ENCODE results near the gene NACA2. TPM values are rescaled to one million over a fixed set of nuclear protein-coding genes. Genes with fewer than 3 reads are reported as not detected.

Gene NACA2
- total RNA-seq, 1 experiment from 2014 or later, result not detected

DNA sequence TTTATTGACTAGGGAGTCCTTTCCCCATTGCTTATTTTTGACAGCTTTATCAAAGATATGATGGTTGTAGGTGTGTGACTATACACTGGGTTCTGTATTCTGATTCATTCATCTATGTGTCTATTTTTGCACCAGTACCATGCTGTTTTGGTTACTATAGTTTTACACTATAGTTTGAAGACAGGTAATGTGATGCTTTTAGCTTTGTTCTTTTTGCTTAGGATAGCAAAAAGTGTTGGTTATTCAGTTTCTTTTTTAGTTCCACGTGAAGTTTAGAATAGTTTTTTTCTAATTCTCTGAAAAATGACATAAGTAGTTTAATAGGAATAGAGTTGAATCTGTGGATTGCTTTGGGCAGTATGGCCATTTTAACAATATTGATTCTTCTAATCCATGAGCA lies 50.1 kb downstream of the NACA2 start:
- no peak for DNase-seq (ENCODE audit: low read depth, low spot score)
- H3K4me2 ChIP-seq (ENCODE audit: low read length), result no peak overlapping the region
- no peak overlapping the region for H2AFZ ChIP-seq (ENCODE audit: low read depth, low read length, poor library complexity, severe bottlenecking)
- BruUV-seq (replicated peaks), result no TSS peak
- H3K27ac ChIP-seq (ENCODE audit: low read depth, low read length), result no peak overlapping the region
- peaks cover 0 to 5% of the 10 kb centered on the region in 2 experiments; a peak in 1 of 4 replicates for H3K4me1 ChIP-seq (ENCODE audit: control insufficient read depth in 1 of 2, insufficient read depth in 2 of 2, low read length in 2 of 2)
- ChIA-PET RAD21 (ENCODE audit: low non-redundant PET in 1 of 2, low total read pairs in 2 of 2, uncharacterized antibody in 2 of 2, unreplicated experiment in 2 of 2) (no interaction called here), CTCF (interaction anchor here (1.4 kb wide), 1 partner anchor 16 kb away, joined by 3 read pairs; no protein-coding TSS in a partner anchor), POLR2A (no interaction called here)
- H3K9me2 ChIP-seq (ENCODE audit: insufficient read depth), result no peaks in the 10 kb centered on the region; the same call in 1 of the 2 replicates
- TF ChIP-seq, protein P1, sequence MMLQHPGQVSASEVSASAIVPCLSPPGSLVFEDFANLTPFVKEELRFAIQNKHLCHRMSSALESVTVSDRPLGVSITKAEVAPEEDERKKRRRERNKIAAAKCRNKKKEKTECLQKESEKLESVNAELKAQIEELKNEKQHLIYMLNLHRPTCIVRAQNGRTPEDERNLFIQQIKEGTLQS (IDR thresholded peaks at IDR 0.05), result no peak
- TF ChIP-seq, protein P2, sequence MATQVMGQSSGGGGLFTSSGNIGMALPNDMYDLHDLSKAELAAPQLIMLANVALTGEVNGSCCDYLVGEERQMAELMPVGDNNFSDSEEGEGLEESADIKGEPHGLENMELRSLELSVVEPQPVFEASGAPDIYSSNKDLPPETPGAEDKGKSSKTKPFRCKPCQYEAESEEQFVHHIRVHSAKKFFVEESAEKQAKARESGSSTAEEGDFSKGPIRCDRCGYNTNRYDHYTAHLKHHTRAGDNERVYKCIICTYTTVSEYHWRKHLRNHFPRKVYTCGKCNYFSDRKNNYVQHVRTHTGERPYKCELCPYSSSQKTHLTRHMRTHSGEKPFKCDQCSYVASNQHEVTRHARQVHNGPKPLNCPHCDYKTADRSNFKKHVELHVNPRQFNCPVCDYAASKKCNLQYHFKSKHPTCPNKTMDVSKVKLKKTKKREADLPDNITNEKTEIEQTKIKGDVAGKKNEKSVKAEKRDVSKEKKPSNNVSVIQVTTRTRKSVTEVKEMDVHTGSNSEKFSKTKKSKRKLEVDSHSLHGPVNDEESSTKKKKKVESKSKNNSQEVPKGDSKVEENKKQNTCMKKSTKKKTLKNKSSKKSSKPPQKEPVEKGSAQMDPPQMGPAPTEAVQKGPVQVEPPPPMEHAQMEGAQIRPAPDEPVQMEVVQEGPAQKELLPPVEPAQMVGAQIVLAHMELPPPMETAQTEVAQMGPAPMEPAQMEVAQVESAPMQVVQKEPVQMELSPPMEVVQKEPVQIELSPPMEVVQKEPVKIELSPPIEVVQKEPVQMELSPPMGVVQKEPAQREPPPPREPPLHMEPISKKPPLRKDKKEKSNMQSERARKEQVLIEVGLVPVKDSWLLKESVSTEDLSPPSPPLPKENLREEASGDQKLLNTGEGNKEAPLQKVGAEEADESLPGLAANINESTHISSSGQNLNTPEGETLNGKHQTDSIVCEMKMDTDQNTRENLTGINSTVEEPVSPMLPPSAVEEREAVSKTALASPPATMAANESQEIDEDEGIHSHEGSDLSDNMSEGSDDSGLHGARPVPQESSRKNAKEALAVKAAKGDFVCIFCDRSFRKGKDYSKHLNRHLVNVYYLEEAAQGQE (IDR thresholded peaks at IDR 0.05; ENCODE audit: low read depth), result no peak
- TF ChIP-seq FOSL1 (IDR thresholded peaks at IDR 0.05; ENCODE audit: low read depth) (no peak), EZH2 (IDR thresholded peaks at IDR 0.05) (no peak), EGR1 (IDR thresholded peaks at IDR 0.05; ENCODE audit: low read depth) (no peak), POLR2AphosphoS5 (IDR thresholded peaks at IDR 0.05; ENCODE audit: low read depth, low read length) (no peak), SP1 (IDR thresholded peaks at IDR 0.05; ENCODE audit: low read depth) (no peak), POLR2A (IDR thresholded peaks at IDR 0.05; ENCODE audit: borderline replicate concordance, extremely low read depth, insufficient read depth, insufficient read length) (no peak), RAD21 (IDR thresholded peaks at IDR 0.05; ENCODE audit: low read depth) (no peak)
- TF ChIP-seq, protein P3, sequence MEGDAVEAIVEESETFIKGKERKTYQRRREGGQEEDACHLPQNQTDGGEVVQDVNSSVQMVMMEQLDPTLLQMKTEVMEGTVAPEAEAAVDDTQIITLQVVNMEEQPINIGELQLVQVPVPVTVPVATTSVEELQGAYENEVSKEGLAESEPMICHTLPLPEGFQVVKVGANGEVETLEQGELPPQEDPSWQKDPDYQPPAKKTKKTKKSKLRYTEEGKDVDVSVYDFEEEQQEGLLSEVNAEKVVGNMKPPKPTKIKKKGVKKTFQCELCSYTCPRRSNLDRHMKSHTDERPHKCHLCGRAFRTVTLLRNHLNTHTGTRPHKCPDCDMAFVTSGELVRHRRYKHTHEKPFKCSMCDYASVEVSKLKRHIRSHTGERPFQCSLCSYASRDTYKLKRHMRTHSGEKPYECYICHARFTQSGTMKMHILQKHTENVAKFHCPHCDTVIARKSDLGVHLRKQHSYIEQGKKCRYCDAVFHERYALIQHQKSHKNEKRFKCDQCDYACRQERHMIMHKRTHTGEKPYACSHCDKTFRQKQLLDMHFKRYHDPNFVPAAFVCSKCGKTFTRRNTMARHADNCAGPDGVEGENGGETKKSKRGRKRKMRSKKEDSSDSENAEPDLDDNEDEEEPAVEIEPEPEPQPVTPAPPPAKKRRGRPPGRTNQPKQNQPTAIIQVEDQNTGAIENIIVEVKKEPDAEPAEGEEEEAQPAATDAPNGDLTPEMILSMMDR (IDR thresholded peaks at IDR 0.05 in 2 of 3, conservative IDR thresholded peaks at IDR 0.05 in 1 of 3; ENCODE audit: borderline replicate concordance in 1 of 3, insufficient read depth in 1 of 3, low read depth in 2 of 3, low read length in 2 of 3), result no peak
- H3K9me3 ChIP-seq (ENCODE audit: control insufficient read depth in 1 of 2, insufficient read depth in 1 of 2, low read depth in 1 of 2, low read length in 2 of 2), result peaks cover 0 to 4% of the 10 kb centered on the region in 2 experiments; a peak in 1 of 4 replicates
- H3K79me2 ChIP-seq (ENCODE audit: insufficient read depth, low read length), result no peaks in the 10 kb centered on the region
- intact Hi-C loops (cut with micrococcal nuclease), result no loop called here
- no peaks in the 10 kb centered on the region for H4K20me1 ChIP-seq (ENCODE audit: insufficient read depth)
- H3K27me3 ChIP-seq (ENCODE audit: insufficient read depth, low read length), result no peaks in the 10 kb centered on the region
- no peak overlapping the region for H3K9ac ChIP-seq (ENCODE audit: low read length)
- H3K4me3 ChIP-seq (replicated peaks in 1 of 2; ENCODE audit: low read depth in 1 of 2, low read length in 2 of 2), result no peak overlapping the region
- no peak for ATAC-seq
- no peaks in the 10 kb centered on the region for H3K36me3 ChIP-seq (ENCODE audit: control insufficient read depth in 1 of 2, insufficient read depth in 2 of 2, low read length in 2 of 2)

Other genes starting within 250 kb of the NACA2 start
- gene TBX2, start 191.4 kb downstream of the NACA2 start, total RNA-seq (2021; ENCODE audit: unreplicated experiment), result 0.71 TPM
- gene TBX4, start 138.8 kb downstream of the NACA2 start, total RNA-seq (2021; ENCODE audit: unreplicated experiment), result 0.27 TPM